HEK293 (cell line): ENCODE results near the gene GBA2.

Experiments
- CTCF ChIA-PET: fragments of 350-600 bp; formaldehyde crosslinking; extraction: SDS; loops from one replicate; lab custom pipeline; 2021; ENCODE audit warnings: antibody characterized with exemption; lab: Yijun Ruan, JAX
- POLR2A ChIA-PET: fragments of 300-600 bp; formaldehyde crosslinking; extraction: SDS; loops from one replicate; lab custom pipeline; 2020; ENCODE audit warnings: antibody characterized with exemption, inconsistent platforms; lab: Yijun Ruan, JAX
- H3K27ac ChIP-seq: fragments of 200-500 bp; sonication (Bioruptor generic); 2 replicates; pipeline ENCODE4 v1.5.1; 2014; ENCODE audit warnings: low read depth, low read length, control low read depth, inconsistent platforms; ENCODE audit errors: extremely low read depth
- H3K36me3 ChIP-seq, 2 experiments: fragments of 200-500 bp in 1 of 2; sonication (Bioruptor generic) in 1 of 2; 1 replicate in 1 of 2; 2 replicates in 1 of 2; pipeline ENCODE4 v1.5.1; 2014 to 2017; ENCODE audit warnings: inconsistent platforms in 2 of 2, low read length in 2 of 2; ENCODE audit not compliant: control insufficient read depth in 2 of 2, insufficient read depth in 1 of 2
- H3K4me1 ChIP-seq: fragments of 200-500 bp; sonication (Bioruptor generic); 2 replicates; pipeline ENCODE4 v1.5.1; 2014; ENCODE audit warnings: mild to moderate bottlenecking, low read length, inconsistent platforms; ENCODE audit not compliant: control insufficient read depth, insufficient read depth
- H3K4me3 ChIP-seq: 2 replicates; pipeline ENCODE4 v1.5.1; 2011; ENCODE audit warnings: low read depth, mild to moderate bottlenecking, control low read depth, low read length, moderate library complexity
- H3K9me3 ChIP-seq: fragments of 200-500 bp; sonication (Bioruptor generic); 2 replicates; pipeline ENCODE4 v1.5.1; 2014; ENCODE audit warnings: low read depth, low read length, inconsistent platforms; ENCODE audit not compliant: control insufficient read depth, insufficient read depth
- BCL11B ChIP-seq: fragments of 450-650 bp; formaldehyde crosslinking; IDR thresholded peaks from 2 replicates; pipeline ENCODE4 v1.5.1; 2016; ENCODE audit warnings: low read depth, missing biosample characterization, missing genetic modification characterization
- FEZF1 ChIP-seq: fragments of 450-650 bp; formaldehyde crosslinking; IDR thresholded peaks from 2 replicates; pipeline ENCODE4 v1.5.1; 2016; ENCODE audit warnings: missing biosample characterization, missing genetic modification characterization
- GFI1B ChIP-seq: fragments of 450-650 bp; formaldehyde crosslinking; IDR thresholded peaks from 2 replicates; pipeline ENCODE4 v1.5.1; 2016; ENCODE audit warnings: missing biosample characterization, missing genetic modification characterization
- GLI2 ChIP-seq: fragments of 450-650 bp; formaldehyde crosslinking; IDR thresholded peaks from 2 replicates; pipeline ENCODE4; 2017; ENCODE audit warnings: missing biosample characterization, missing genetic modification characterization, low read depth, borderline replicate concordance
- GLIS1 ChIP-seq: fragments of 450-650 bp; formaldehyde crosslinking; IDR thresholded peaks from 2 replicates; pipeline ENCODE4 v1.5.1; 2016; ENCODE audit warnings: missing biosample characterization, missing genetic modification characterization
- GLIS2 ChIP-seq: fragments of 450-650 bp; formaldehyde crosslinking; IDR thresholded peaks from 2 replicates; pipeline ENCODE4 v1.5.1; 2016; ENCODE audit warnings: missing biosample characterization, missing genetic modification characterization
- KLF16 ChIP-seq: fragments of 450-650 bp; formaldehyde crosslinking; IDR thresholded peaks from 2 replicates; pipeline ENCODE4 v1.5.1; 2017; ENCODE audit warnings: missing biosample characterization, missing genetic modification characterization
- PRDM1 ChIP-seq: fragments of 450-650 bp; formaldehyde crosslinking; IDR thresholded peaks from 2 replicates; pipeline ENCODE4; 2016; ENCODE audit warnings: missing biosample characterization, missing genetic modification characterization
- SP7 ChIP-seq: fragments of 450-650 bp; formaldehyde crosslinking; IDR thresholded peaks from 2 replicates; pipeline ENCODE4 v1.5.1; 2016; ENCODE audit warnings: missing biosample characterization, missing genetic modification characterization
- ZBTB48 ChIP-seq: fragments of 450-650 bp; formaldehyde crosslinking; IDR thresholded peaks from 2 replicates; pipeline ENCODE4 v1.5.1; 2016; ENCODE audit warnings: missing biosample characterization, missing genetic modification characterization
- ZIC2 ChIP-seq: fragments of 450-650 bp; formaldehyde crosslinking; IDR thresholded peaks from 2 replicates; pipeline ENCODE4 v1.5.1; 2016; ENCODE audit warnings: missing biosample characterization, missing genetic modification characterization
- ZNF214 ChIP-seq: fragments of 450-650 bp; formaldehyde crosslinking; IDR thresholded peaks from 2 replicates; pipeline ENCODE4 v1.5.1; 2017; ENCODE audit warnings: missing biosample characterization, mild to moderate bottlenecking, missing genetic modification characterization, borderline replicate concordance
- ZNF394 ChIP-seq: fragments of 450-650 bp; formaldehyde crosslinking; IDR thresholded peaks from 2 replicates; pipeline ENCODE4 v1.5.1; 2016; ENCODE audit warnings: missing biosample characterization, missing genetic modification characterization, mild to moderate bottlenecking, moderate library complexity, borderline replicate concordance
- ZNF404 ChIP-seq: fragments of 450-650 bp; formaldehyde crosslinking; IDR thresholded peaks from 2 replicates; pipeline ENCODE4 v1.5.1; 2017; ENCODE audit warnings: missing biosample characterization, missing genetic modification characterization
- ZNF514 ChIP-seq: fragments of 450-650 bp; formaldehyde crosslinking; IDR thresholded peaks from 2 replicates; pipeline ENCODE4 v1.5.1; 2016; ENCODE audit warnings: missing biosample characterization, missing genetic modification characterization
- ZNF549 ChIP-seq: fragments of 450-650 bp; IDR thresholded peaks from 2 replicates; pipeline ENCODE4 v1.5.1; 2018; ENCODE audit warnings: missing biosample characterization, missing genetic modification characterization, mild to moderate bottlenecking, inconsistent platforms, moderate library complexity
- ZNF596 ChIP-seq: fragments of 450-650 bp; IDR thresholded peaks from 2 replicates; pipeline ENCODE4 v1.5.0; 2018; ENCODE audit warnings: missing biosample characterization, mild to moderate bottlenecking, missing genetic modification characterization, moderate library complexity
- ZNF747 ChIP-seq: fragments of 450-650 bp; formaldehyde crosslinking; IDR thresholded peaks from 2 replicates; pipeline ENCODE4 v1.5.1; 2016; ENCODE audit warnings: missing biosample characterization, missing genetic modification characterization
- TF ChIP-seq, protein P1 (sequence below): fragments of 450-650 bp; formaldehyde crosslinking; IDR thresholded peaks from 2 replicates; pipeline ENCODE4 v1.5.1; 2016; ENCODE audit warnings: missing biosample characterization, missing genetic modification characterization
- TF ChIP-seq, protein P2 (sequence below): fragments of 450-650 bp; formaldehyde crosslinking; IDR thresholded peaks from 2 replicates; pipeline ENCODE4 v1.5.1; 2017; ENCODE audit warnings: missing biosample characterization, missing genetic modification characterization
- TF ChIP-seq, protein P3 (sequence below): fragments of 450-650 bp; formaldehyde crosslinking; IDR thresholded peaks from 2 replicates; pipeline ENCODE4 v1.5.1; 2016; ENCODE audit warnings: missing biosample characterization, missing genetic modification characterization
- TF ChIP-seq, protein P4 (sequence below): fragments of 450-650 bp; formaldehyde crosslinking; IDR thresholded peaks from 2 replicates; pipeline ENCODE4 v1.5.1; 2016; ENCODE audit warnings: missing biosample characterization, missing genetic modification characterization
- TF ChIP-seq, protein P5 (sequence below): fragments of 450-650 bp; formaldehyde crosslinking; IDR thresholded peaks from 2 replicates; pipeline ENCODE4; 2016; ENCODE audit warnings: missing biosample characterization, missing genetic modification characterization

GBA2 gene

DNA sequence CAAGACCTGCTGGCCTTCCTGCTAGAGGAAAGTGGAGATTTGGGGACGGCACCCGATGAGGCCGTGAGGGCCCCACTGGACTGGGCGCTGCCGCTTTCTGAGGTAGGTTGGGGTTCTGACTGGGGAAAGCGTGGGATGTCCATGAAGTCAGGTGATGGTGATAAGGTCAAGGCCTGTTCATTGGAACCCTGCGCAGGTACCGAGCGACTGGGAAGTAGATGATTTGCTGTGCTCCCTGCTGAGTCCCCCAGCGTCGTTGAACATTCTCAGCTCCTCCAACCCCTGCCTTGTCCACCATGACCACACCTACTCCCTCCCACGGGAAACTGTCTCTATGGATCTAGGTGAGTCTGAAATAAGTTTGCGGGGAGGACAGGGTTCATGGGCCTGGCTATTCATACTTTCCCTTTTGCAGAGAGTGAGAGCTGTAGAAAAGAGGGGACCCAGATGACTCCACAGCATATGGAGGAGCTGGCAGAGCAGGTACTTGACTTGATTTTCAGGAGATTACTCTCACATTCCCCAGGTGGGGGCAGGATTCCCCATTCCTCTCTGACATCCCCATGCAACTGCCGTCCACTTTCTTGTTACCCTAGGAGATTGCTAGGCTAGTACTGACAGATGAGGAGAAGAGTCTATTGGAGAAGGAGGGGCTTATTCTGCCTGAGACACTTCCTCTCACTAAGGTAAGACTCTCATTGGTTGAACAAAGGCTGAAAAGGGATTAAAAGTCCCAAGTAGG, 16.1 kb downstream of the GBA2 start:
- Histone ChIP-seq H3K4me1 (peaks cover 13% of the 10 kb centered on the region), H3K27ac (peak overlapping the region; percentile 81), H3K9me3 (no peaks in the 10 kb centered on the region), H3K36me3 (peaks cover 10 to 60% of the 10 kb centered on the region in 2 experiments; a peak in 2 of 3 replicates), H3K4me3 (peak overlapping the region; percentile 81)
- POLR2A ChIA-PET: interaction anchor here (0.5 to 4.2 kb wide), 28 partner anchors 7 to 795 kb away, joined by 3 to 73 read pairs (median 5); partner anchors contain the start of genes ARHGEF39, CCDC107, FAM221B and FANCG
- CTCF ChIA-PET: interaction anchor here (0.6 to 8.0 kb wide), 14 partner anchors 8 to 128 kb away, joined by 3 to 88 read pairs (median 5); partner anchors contain the start of genes ARHGEF39, GBA2 and RGP1
- no peak for TF ChIP-seq KLF16 (tag by site-specific recombination)
- TF ChIP-seq FEZF1 (tag by site-specific recombination): no peak
- peak; percentile 93 for TF ChIP-seq PRDM1 (tag by site-specific recombination)
- TF ChIP-seq SP7 (tag by site-specific recombination): no peak
- no peak for TF ChIP-seq ZNF549 (tag by site-specific recombination)
- TF ChIP-seq ZBTB48 (tag by site-specific recombination): 0 out of 2 replicates have a peak, but pooled peaks have one; percentile 47
- TF ChIP-seq, protein P1, sequence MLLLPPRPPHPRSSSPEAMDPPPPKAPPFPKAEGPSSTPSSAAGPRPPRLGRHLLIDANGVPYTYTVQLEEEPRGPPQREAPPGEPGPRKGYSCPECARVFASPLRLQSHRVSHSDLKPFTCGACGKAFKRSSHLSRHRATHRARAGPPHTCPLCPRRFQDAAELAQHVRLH (tag by site-specific recombination): no peak
- no peak for TF ChIP-seq GLI2 (tag by site-specific recombination)
- TF ChIP-seq BCL11B: no peak
- TF ChIP-seq GFI1B (tag by site-specific recombination): no peak
- TF ChIP-seq, protein P2, sequence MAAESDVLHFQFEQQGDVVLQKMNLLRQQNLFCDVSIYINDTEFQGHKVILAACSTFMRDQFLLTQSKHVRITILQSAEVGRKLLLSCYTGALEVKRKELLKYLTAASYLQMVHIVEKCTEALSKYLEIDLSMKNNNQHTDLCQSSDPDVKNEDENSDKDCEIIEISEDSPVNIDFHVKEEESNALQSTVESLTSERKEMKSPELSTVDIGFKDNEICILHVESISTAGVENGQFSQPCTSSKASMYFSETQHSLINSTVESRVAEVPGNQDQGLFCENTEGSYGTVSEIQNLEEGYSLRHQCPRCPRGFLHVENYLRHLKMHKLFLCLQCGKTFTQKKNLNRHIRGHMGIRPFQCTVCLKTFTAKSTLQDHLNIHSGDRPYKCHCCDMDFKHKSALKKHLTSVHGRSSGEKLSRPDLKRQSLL (tag by site-specific recombination): no peak
- peak; percentile 65 for TF ChIP-seq ZNF394 (tag by site-specific recombination)
- no peak for TF ChIP-seq ZNF747 (tag by site-specific recombination)
- TF ChIP-seq ZIC2 (tag by site-specific recombination): no peak
- TF ChIP-seq, protein P3, sequence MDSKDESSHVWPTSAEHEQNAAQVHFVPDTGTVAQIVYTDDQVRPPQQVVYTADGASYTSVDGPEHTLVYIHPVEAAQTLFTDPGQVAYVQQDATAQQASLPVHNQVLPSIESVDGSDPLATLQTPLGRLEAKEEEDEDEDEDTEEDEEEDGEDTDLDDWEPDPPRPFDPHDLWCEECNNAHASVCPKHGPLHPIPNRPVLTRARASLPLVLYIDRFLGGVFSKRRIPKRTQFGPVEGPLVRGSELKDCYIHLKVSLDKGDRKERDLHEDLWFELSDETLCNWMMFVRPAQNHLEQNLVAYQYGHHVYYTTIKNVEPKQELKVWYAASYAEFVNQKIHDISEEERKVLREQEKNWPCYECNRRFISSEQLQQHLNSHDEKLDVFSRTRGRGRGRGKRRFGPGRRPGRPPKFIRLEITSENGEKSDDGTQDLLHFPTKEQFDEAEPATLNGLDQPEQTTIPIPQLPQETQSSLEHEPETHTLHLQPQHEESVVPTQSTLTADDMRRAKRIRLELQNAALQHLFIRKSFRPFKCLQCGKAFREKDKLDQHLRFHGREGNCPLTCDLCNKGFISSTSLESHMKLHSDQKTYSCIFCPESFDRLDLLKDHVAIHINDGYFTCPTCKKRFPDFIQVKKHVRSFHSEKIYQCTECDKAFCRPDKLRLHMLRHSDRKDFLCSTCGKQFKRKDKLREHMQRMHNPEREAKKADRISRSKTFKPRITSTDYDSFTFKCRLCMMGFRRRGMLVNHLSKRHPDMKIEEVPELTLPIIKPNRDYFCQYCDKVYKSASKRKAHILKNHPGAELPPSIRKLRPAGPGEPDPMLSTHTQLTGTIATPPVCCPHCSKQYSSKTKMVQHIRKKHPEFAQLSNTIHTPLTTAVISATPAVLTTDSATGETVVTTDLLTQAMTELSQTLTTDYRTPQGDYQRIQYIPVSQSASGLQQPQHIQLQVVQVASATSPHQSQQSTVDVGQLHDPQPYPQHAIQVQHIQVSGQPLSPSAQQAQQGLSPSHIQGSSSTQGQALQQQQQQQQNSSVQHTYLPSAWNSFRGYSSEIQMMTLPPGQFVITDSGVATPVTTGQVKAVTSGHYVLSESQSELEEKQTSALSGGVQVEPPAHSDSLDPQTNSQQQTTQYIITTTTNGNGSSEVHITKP (tag by site-specific recombination): peak; percentile 65
- TF ChIP-seq, protein P4, sequence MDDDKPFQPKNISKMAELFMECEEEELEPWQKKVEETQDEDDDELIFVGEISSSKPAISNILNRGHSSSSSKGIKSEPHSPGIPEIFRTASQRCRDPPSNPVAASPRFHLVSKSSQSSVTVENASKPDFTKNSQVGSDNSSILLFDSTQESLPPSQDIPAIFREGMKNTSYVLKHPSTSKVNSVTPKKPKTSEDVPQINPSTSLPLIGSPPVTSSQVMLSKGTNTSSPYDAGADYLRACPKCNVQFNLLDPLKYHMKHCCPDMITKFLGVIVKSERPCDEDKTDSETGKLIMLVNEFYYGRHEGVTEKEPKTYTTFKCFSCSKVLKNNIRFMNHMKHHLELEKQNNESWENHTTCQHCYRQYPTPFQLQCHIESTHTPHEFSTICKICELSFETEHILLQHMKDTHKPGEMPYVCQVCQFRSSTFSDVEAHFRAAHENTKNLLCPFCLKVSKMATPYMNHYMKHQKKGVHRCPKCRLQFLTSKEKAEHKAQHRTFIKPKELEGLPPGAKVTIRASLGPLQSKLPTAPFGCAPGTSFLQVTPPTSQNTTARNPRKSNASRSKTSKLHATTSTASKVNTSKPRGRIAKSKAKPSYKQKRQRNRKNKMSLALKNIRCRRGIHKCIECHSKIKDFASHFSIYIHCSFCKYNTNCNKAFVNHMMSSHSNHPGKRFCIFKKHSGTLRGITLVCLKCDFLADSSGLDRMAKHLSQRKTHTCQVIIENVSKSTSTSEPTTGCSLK (tag by site-specific recombination): no peak
- no peak for TF ChIP-seq ZNF596 (tag by site-specific recombination)
- no peak for TF ChIP-seq ZNF214
- TF ChIP-seq, protein P5, sequence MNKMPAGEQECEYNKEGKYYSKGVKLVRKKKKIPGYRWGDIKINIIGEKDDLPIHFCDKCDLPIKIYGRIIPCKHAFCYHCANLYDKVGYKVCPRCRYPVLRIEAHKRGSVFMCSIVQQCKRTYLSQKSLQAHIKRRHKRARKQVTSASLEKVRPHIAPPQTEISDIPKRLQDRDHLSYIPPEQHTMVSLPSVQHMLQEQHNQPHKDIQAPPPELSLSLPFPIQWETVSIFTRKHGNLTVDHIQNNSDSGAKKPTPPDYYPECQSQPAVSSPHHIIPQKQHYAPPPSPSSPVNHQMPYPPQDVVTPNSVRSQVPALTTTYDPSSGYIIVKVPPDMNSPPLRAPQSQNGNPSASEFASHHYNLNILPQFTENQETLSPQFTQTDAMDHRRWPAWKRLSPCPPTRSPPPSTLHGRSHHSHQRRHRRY (tag by site-specific recombination): no peak
- TF ChIP-seq ZNF404 (tag by site-specific recombination): no peak
- TF ChIP-seq GLIS2 (tag by site-specific recombination): peak; percentile 68
- TF ChIP-seq GLIS1 (tag by site-specific recombination): no peak
- TF ChIP-seq ZNF514 (tag by site-specific recombination): no peak
